ENCODE results near the gene FAM117B.
A peak's percentile ranks its signal among the peaks of the same experiment; 100 is the strongest.
"Not testable (repeated sequence)": the region's sequence is repeated elsewhere in the genome, so short reads cannot be mapped to it uniquely, and the experiment has no call there.

FAM117B gene

GRCh38 chr2:202705446-202706020 is 70.8 kb downstream of the FAM117B start:
- no peak for TF ChIP-seq CTCF (IDR thresholded peaks at IDR 0.05; ENCODE audit: low read depth, low read length, missing control alignments)
- DNase-seq (ENCODE audit: low read depth): no peak
- H3K4me3 ChIP-seq (ENCODE audit: low read depth, low read length): no peak overlapping the region
- in situ Hi-C loops (cut with HindIII; ENCODE audit: low sequenced_read_pairs): no loop called here

GRCh38 chr2:202714971-202715935 is 80.5 kb downstream of the FAM117B start:
- H3K4me3 ChIP-seq (ENCODE audit: low read depth, low read length); in situ Hi-C loops (cut with HindIII; ENCODE audit: low sequenced_read_pairs); DNase-seq (ENCODE audit: low read depth): not testable (repeated sequence)

- no peak for TF ChIP-seq CTCF (IDR thresholded peaks at IDR 0.05; ENCODE audit: low read depth, low read length, missing control alignments)
These were observed 81.4 kb downstream of the FAM117B start for GRCh38 chr2:202716114-202716718.

GRCh38 chr2:202716953-202717597 is 82.3 kb downstream of the FAM117B start:
- in situ Hi-C loops (cut with HindIII; ENCODE audit: low sequenced_read_pairs): no loop called here
- no peak overlapping the region for H3K4me3 ChIP-seq (ENCODE audit: low read depth, low read length)
- DNase-seq (ENCODE audit: low read depth): no peak
- TF ChIP-seq CTCF (IDR thresholded peaks at IDR 0.05; ENCODE audit: low read depth, low read length, missing control alignments): no peak

More at GRCh38 chr2:202716114-202716718, 81.4 kb downstream of the FAM117B start:
- in situ Hi-C loops (cut with HindIII; ENCODE audit: low sequenced_read_pairs): no loop called here
- H3K4me3 ChIP-seq (ENCODE audit: low read depth, low read length): no peak overlapping the region
- no peak for DNase-seq (ENCODE audit: low read depth)

- DNase-seq (ENCODE audit: low read depth): no peak
- no peak for TF ChIP-seq CTCF (IDR thresholded peaks at IDR 0.05; ENCODE audit: low read depth, low read length, missing control alignments)
- H3K4me3 ChIP-seq (ENCODE audit: low read depth, low read length): no peak overlapping the region
- in situ Hi-C loops (cut with HindIII; ENCODE audit: low sequenced_read_pairs): no loop called here
These were observed 83.0 kb downstream of the FAM117B start for GRCh38 chr2:202717598-202718310.

- peak; percentile 6 for DNase-seq (ENCODE audit: low read depth)
- no peak for TF ChIP-seq CTCF (IDR thresholded peaks at IDR 0.05; ENCODE audit: low read depth, low read length, missing control alignments)
- no peak overlapping the region for H3K4me3 ChIP-seq (ENCODE audit: low read depth, low read length)
- in situ Hi-C loops (cut with HindIII; ENCODE audit: low sequenced_read_pairs): no loop called here
These were observed 83.8 kb downstream of the FAM117B start for GRCh38 chr2:202718614-202719013.
